ENCODE results near the gene CHD6. TPM values are rescaled to one million over a fixed set of nuclear protein-coding genes. Genes with fewer than 3 reads are reported as not detected.

Gene CHD6
- total and polyA plus RNA-seq, 4 donors: 3.3 to 23.4 (median 18.2) TPM

DNA sequence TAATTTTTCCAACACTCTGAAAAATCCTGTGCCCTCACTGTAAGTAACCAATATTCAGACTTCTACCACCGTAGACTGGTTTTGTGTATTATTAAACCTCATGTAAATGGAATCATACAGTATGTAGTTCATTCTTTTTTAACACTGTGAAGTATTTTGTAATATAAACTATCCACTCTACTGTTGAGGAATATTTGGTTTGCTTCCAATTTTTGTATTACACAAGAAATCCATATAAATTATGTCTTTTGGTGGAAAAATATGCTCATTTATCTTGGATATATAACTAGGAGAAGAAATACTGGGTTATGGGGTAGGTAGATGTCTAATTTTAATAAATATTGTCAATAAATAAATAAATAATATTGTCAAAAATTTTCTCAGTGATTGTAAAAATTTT lies 116.8 kb downstream of the CHD6 start (continued):
- TF ChIP-seq, protein P1, sequence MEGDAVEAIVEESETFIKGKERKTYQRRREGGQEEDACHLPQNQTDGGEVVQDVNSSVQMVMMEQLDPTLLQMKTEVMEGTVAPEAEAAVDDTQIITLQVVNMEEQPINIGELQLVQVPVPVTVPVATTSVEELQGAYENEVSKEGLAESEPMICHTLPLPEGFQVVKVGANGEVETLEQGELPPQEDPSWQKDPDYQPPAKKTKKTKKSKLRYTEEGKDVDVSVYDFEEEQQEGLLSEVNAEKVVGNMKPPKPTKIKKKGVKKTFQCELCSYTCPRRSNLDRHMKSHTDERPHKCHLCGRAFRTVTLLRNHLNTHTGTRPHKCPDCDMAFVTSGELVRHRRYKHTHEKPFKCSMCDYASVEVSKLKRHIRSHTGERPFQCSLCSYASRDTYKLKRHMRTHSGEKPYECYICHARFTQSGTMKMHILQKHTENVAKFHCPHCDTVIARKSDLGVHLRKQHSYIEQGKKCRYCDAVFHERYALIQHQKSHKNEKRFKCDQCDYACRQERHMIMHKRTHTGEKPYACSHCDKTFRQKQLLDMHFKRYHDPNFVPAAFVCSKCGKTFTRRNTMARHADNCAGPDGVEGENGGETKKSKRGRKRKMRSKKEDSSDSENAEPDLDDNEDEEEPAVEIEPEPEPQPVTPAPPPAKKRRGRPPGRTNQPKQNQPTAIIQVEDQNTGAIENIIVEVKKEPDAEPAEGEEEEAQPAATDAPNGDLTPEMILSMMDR (IDR thresholded peaks at IDR 0.05; ENCODE audit: low read depth, low read length, missing input control): no peak
- TF ChIP-seq REST (IDR thresholded peaks at IDR 0.05): no peak

DNA sequence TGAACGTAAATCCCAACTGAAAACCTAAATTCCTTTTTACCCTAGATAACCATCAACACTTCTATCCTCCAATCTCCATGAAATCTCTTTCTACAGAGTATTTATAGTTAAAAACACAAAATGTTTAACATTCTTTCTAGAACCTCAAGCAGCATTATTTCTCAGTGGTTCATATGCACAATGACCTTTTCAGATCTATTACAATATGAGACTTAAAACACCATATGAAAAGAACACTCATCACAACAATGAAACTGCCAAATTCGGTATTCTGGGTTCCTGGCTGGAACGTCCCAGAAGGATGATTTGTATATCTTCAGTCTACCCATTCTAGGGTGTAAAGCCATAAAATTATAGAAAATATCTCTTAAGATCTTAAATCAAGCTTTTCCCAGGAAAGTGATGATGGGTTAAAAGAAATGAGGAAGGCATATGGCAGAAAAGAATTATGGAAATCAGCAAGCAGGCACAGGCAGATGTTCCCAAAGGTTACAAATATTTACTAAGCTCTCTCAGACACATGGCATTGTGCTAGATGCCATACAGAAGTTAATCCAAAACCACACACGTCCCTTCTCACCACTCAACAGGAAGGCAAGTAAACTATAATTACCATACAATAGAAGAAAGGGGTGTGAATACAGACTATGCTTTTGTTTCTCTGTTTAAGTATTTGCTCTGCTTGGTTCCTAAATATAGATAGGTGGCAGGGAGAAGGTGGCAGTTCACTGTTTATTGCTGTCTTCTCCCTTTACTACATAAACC lies 118.0 kb downstream of the CHD6 start:
- Histone ChIP-seq H3K9me3 (ENCODE audit: control insufficient read depth in 4 of 4, low read length in 3 of 4) (peaks cover 0 to 3% (median 0%) of the 10 kb centered on the region in 4 donors), H3K27me3 (ENCODE audit: control insufficient read depth in 4 of 4, insufficient read depth in 4 of 4, low read length in 3 of 4) (no peaks in the 10 kb centered on the region), H3K27ac (ENCODE audit: low read depth in 1 of 2, low read length in 2 of 2) (no peak overlapping the region), H3K36me3 (ENCODE audit: control insufficient read depth in 4 of 4, insufficient read depth in 3 of 4, low read depth in 1 of 4, low read length in 3 of 4) (peaks cover 0 to 4% (median under 1%) of the 10 kb centered on the region in 4 donors), H3K9ac (ENCODE audit: low read depth in 1 of 2, low read length in 2 of 2) (no peak overlapping the region), H3K4me1 (ENCODE audit: control insufficient read depth in 4 of 4, insufficient read depth in 4 of 4, low read length in 3 of 4) (peaks cover 0 to 14% (median 12%) of the 10 kb centered on the region in 4 donors), H3K4me3 (ENCODE audit: low read depth in 1 of 3, low read length in 3 of 3) (no peak overlapping the region)
- no peak for DNase-seq (ENCODE audit: low spot score)
- WGBS: 84% methylated on average over 4 of the region's 4 CpGs
- TF ChIP-seq, protein P1 (IDR thresholded peaks at IDR 0.05; ENCODE audit: low read depth, low read length, missing input control): no peak
- TF ChIP-seq EGR1 (IDR thresholded peaks at IDR 0.05; ENCODE audit: low read depth in 2 of 2): no peak
- TF ChIP-seq REST (IDR thresholded peaks at IDR 0.05): no peak
- TF ChIP-seq ZBTB33 (IDR thresholded peaks at IDR 0.05): no peak
- TF ChIP-seq RAD21 (IDR thresholded peaks at IDR 0.05): no peak
- TF ChIP-seq JUND (IDR thresholded peaks at IDR 0.05): no peak
- no peak for TF ChIP-seq FOXA1 (IDR thresholded peaks at IDR 0.05)
- TF ChIP-seq YY1 (IDR thresholded peaks at IDR 0.05): no peak
- TF ChIP-seq HNF4G (IDR thresholded peaks at IDR 0.05): no peak
- TF ChIP-seq, protein P2, sequence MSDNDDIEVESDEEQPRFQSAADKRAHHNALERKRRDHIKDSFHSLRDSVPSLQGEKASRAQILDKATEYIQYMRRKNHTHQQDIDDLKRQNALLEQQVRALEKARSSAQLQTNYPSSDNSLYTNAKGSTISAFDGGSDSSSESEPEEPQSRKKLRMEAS (IDR thresholded peaks at IDR 0.05): no peak
- TF ChIP-seq FOXA2 (IDR thresholded peaks at IDR 0.05): no peak
- no peak for TF ChIP-seq SP1 (IDR thresholded peaks at IDR 0.05)
- no peak for TF ChIP-seq RXRA (IDR thresholded peaks at IDR 0.05)
- TF ChIP-seq GABPA (IDR thresholded peaks at IDR 0.05 in 1 of 2, conservative IDR thresholded peaks at IDR 0.05 in 1 of 2): no peak
- no peak for TF ChIP-seq NR2F2 (IDR thresholded peaks at IDR 0.05)
- TF ChIP-seq TAF1 (conservative IDR thresholded peaks at IDR 0.05): no peak
- TF ChIP-seq HNF4A (conservative IDR thresholded peaks at IDR 0.05): no peak
- TF ChIP-seq, protein P3, sequence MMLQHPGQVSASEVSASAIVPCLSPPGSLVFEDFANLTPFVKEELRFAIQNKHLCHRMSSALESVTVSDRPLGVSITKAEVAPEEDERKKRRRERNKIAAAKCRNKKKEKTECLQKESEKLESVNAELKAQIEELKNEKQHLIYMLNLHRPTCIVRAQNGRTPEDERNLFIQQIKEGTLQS (IDR thresholded peaks at IDR 0.05): no peak

All from liver (tissue), 9 donors.